Common myeloid progenitor, CD34-positive (primary cell): Measurements from ENCODE around the gene DTWD2.
"Not testable (repeated sequence)": the region's sequence is repeated elsewhere in the genome, so short reads cannot be mapped to it uniquely, and the experiment has no call there.

ENCODE experiments used
- CTCF ChIA-PET: fragments of 350-600 bp; sonication (Branson Sonifier 250); formaldehyde crosslinking; loops from one replicate; lab custom pipeline; 2021; ENCODE audit warnings: antibody characterized with exemption; lab: Charles Lee
- POLR2A ChIA-PET: fragments of 350-600 bp; sonication (Branson Sonifier 250); formaldehyde crosslinking; loops from one replicate; lab custom pipeline; 2021; ENCODE audit warnings: antibody characterized with exemption; lab: Charles Lee
- DNase-seq, 3 donors: peaks; one replicate each; pipeline versions ENCODE4 v3.0.0 to v3.0.0-alpha.2; 2013
- H3K27ac ChIP-seq, 2 experiments: 1 replicate in 1 of 2; 2 replicates in 1 of 2; pipeline ENCODE4 v1.7.0; 2013; ENCODE audit warnings: inconsistent platforms in 2 of 2, low read length in 2 of 2, mild to moderate bottlenecking in 2 of 2, low read depth in 1 of 2, moderate library complexity in 1 of 2; ENCODE audit not compliant: severe bottlenecking in 2 of 2, insufficient read depth in 1 of 2, poor library complexity in 1 of 2
- H3K27me3 ChIP-seq, 5 experiments: replicated peaks in 2 of 5; 1 replicate in 3 of 5; 2 replicates in 2 of 5; pipeline versions ENCODE4 v1.6.1 to v1.7.0; 2013; ENCODE audit warnings: low read length in 4 of 5, mild to moderate bottlenecking in 2 of 5, moderate library complexity in 2 of 5, inconsistent platforms in 1 of 5; ENCODE audit not compliant: insufficient read depth in 5 of 5, control insufficient read depth in 4 of 5
- H3K36me3 ChIP-seq, 4 experiments: 1 replicate in 2 of 4; 2 replicates in 2 of 4; pipeline versions ENCODE4 v1.6.1 to v1.7.0; 2013; ENCODE audit warnings: low read length in 3 of 4, control low read depth in 1 of 4, mild to moderate bottlenecking in 1 of 4; ENCODE audit not compliant: control insufficient read depth in 4 of 4, insufficient read depth in 4 of 4
- H3K4me1 ChIP-seq, 4 experiments: 1 replicate in 3 of 4; 2 replicates in 1 of 4; pipeline versions ENCODE4 v1.6.1 to v1.7.1; 2013; ENCODE audit warnings: low read length in 3 of 4, mild to moderate bottlenecking in 3 of 4, control low read depth in 1 of 4, inconsistent platforms in 1 of 4, moderate library complexity in 1 of 4; ENCODE audit not compliant: control insufficient read depth in 4 of 4, insufficient read depth in 4 of 4; ENCODE audit errors: control extremely low read depth in 1 of 4
- H3K4me3 ChIP-seq, 7 experiments: 1 replicate in 4 of 7; 2 replicates in 3 of 7; pipeline versions ENCODE4 v1.5.1 to v1.7.0; 2013; ENCODE audit warnings: mild to moderate bottlenecking in 7 of 7, low read length in 6 of 7, moderate library complexity in 6 of 7, inconsistent platforms in 2 of 7, low read depth in 2 of 7, control low read depth in 1 of 7; ENCODE audit not compliant: insufficient read depth in 4 of 7, control insufficient read depth in 1 of 7; ENCODE audit errors: extremely low read depth in 1 of 7
- H3K9me3 ChIP-seq, 5 experiments: 1 replicate in 4 of 5; 2 replicates in 1 of 5; pipeline versions ENCODE4 v1.6.1 to v1.7.1; 2013; ENCODE audit warnings: low read length in 4 of 5, mild to moderate bottlenecking in 2 of 5, inconsistent platforms in 1 of 5, low read depth in 1 of 5, moderate library complexity in 1 of 5; ENCODE audit not compliant: control insufficient read depth in 4 of 5, insufficient read depth in 2 of 5; ENCODE audit errors: control extremely low read depth in 1 of 5
- WGBS: methylation state at CpG from one replicate; pipeline ENCODE4 v1.1.5; 2013; ENCODE audit not compliant: insufficient coverage; 5-methylcytosine and 5-hydroxymethylcytosine counted together

The DTWD2 gene

GRCh38 chr5:118988866-118989180 is 476 bp upstream of the DTWD2 start:
- H3K27me3 ChIP-seq: no peaks in the 10 kb centered on the region
- no peaks in the 10 kb centered on the region for H3K9me3 ChIP-seq
- H3K27ac ChIP-seq: peak overlapping the region in 1 of 2 experiments; percentile 89
- WGBS: 51% methylated on average over 9 of the region's 9 CpGs
- POLR2A ChIA-PET: interaction anchor here (0.6 kb wide), 1 partner anchor 1087 kb away, joined by 3 read pairs; no protein-coding TSS in a partner anchor
- peak overlapping the region; percentile 75 to 92 (median 84) for H3K4me3 ChIP-seq
- peaks cover 8 to 19% (median 14%) of the 10 kb centered on the region in 4 experiments for H3K4me1 ChIP-seq
- no peak for DNase-seq
- H3K36me3 ChIP-seq: no peaks in the 10 kb centered on the region
- CTCF ChIA-PET: interaction anchor here (1.0 to 3.1 kb wide), 11 partner anchors 8 to 446 kb away, joined by 3 to 16 read pairs (median 5); partner anchors contain the start of gene DMXL1

DNA sequence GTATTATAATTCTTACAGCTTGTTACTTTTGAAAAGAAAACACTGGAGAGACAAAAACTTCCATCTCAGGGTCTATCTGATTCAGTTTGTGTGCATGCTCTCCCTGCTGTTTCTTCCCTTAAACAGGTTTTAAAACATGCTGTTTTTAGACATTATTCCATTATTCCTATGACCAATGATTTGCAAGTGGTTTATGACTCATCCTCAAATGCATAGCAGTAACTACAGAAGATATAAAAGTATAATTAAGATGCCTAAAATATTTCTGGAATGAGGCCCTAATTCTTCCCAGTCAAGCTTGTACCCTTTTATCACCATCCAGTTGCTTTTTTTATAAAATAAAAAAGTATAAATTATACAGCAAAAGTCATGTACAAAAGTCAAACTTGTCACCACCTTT is 3.7 kb downstream of the DTWD2 start:
- Histone ChIP-seq H3K27me3 (no peaks in the 10 kb centered on the region), H3K36me3 (peaks cover 0 to 7% (median 2%) of the 10 kb centered on the region in 4 experiments), H3K4me3 (no peak overlapping the region), H3K27ac (no peak overlapping the region), H3K9me3 (peaks cover 0 to 7% (median 0%) of the 10 kb centered on the region in 5 experiments), H3K4me1 (peaks cover 8 to 19% (median 14%) of the 10 kb centered on the region in 4 experiments)
- DNase-seq: no peak
- CTCF ChIA-PET: interaction anchor here (1.6 to 2.2 kb wide), 2 partner anchors 427 to 451 kb away, joined by 4 to 6 read pairs; no protein-coding TSS in a partner anchor
- POLR2A ChIA-PET: no interaction called here

DNA sequence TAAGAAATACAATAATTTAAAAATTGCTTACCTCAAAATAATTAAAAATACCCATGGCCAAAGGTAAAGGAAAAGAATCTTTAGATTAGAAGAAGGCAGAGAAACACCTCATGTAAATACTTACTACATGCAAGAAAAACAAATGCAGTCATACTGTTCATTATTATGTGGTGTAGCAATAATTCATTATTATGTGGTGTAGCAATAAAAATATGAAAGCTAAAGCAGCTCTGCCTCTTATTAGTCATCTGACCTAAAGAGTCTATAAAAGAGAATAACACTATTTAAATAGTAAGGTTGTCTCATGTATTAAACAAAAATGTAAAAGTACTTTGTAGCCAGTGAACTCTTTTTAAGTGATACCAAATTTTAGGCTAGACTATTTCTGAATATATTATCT is 6.6 kb downstream of the DTWD2 start:
- ChIA-PET CTCF (no interaction called here), POLR2A (interaction anchor here (0.6 kb wide), 1 partner anchor 86 kb away, joined by 4 read pairs; no protein-coding TSS in a partner anchor)
- H3K27me3 ChIP-seq: no peaks in the 10 kb centered on the region

GRCh38 chr5:118980438-118980837 is 7.9 kb downstream of the DTWD2 start:
- Histone ChIP-seq H3K27me3 (no peaks in the 10 kb centered on the region), H3K27ac (no peak overlapping the region), H3K4me1 (no peaks in the 10 kb centered on the region), H3K36me3 (peaks cover 0 to 7% (median 3%) of the 10 kb centered on the region in 4 experiments), H3K9me3 (peaks cover 0 to 23% (median 1%) of the 10 kb centered on the region in 5 experiments), H3K4me3 (no peak overlapping the region)
- DNase-seq: no peak
- POLR2A ChIA-PET: no interaction called here
- WGBS: no CpG with 5 or more reads among the region's 1 CpG
- CTCF ChIA-PET: interaction anchor here (1.6 kb wide), 1 partner anchor 10 kb away, joined by 3 read pairs; no protein-coding TSS in a partner anchor

More for the DNA sequence above, 6.6 kb downstream of the DTWD2 start:
- Histone ChIP-seq H3K4me1 (peaks cover 0 to 3% (median 0%) of the 10 kb centered on the region in 4 experiments), H3K27ac (no peak overlapping the region), H3K9me3 (peaks cover 0 to 22% (median 1%) of the 10 kb centered on the region in 5 experiments), H3K36me3 (peaks cover 0 to 7% (median 3%) of the 10 kb centered on the region in 4 experiments), H3K4me3 (no peak overlapping the region)
- DNase-seq: no peak

- H3K4me1 ChIP-seq: no peaks in the 10 kb centered on the region
- no peak overlapping the region for H3K4me3 ChIP-seq
- peaks cover 0 to 25% (median 2%) of the 10 kb centered on the region in 5 experiments for H3K9me3 ChIP-seq
- DNase-seq: no peak
- peaks cover 0 to 7% (median 3%) of the 10 kb centered on the region in 4 experiments for H3K36me3 ChIP-seq
- POLR2A ChIA-PET: no interaction called here
- 100% methylated on average over 1 of the region's 2 CpGs for WGBS
- no peaks in the 10 kb centered on the region for H3K27me3 ChIP-seq
- H3K27ac ChIP-seq: no peak overlapping the region
- CTCF ChIA-PET: interaction anchor here (1.6 kb wide), 1 partner anchor 10 kb away, joined by 3 read pairs; no protein-coding TSS in a partner anchor
Measured at GRCh38 chr5:118980017-118980416, 8.3 kb downstream of the DTWD2 start.

DNA sequence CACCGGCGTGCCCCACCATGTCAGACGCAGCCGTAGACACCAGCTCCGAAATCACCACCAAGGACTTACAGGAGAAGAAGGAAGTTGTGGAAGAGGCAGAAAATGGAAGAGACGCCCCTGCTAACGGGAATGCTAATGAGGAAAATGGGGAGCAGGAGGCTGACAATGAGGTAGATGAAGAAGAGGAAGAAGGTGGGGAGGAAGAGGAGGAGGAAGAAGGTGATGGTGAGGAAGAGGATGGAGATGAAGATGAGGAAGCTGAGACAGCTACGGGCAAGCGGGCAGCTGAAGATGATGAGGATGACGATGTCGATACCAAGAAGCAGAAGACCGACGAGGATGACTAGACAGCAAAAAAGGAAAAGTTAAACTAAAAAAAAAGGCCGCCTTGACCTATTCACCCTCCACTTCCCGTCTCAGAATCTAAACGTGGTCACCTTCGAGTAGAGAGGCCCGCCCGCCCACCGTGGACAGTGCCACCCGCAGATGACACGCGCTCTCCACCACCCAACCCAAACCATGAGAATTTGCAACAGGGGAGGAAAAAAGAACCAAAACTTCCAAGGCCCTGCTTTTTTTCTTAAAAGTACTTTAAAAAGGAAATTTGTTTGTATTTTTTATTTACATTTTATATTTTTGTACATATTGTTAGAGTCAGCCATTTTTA is 14.4 kb downstream of the DTWD2 start:
- POLR2A ChIA-PET, CTCF ChIA-PET: not testable (repeated sequence)

DNA sequence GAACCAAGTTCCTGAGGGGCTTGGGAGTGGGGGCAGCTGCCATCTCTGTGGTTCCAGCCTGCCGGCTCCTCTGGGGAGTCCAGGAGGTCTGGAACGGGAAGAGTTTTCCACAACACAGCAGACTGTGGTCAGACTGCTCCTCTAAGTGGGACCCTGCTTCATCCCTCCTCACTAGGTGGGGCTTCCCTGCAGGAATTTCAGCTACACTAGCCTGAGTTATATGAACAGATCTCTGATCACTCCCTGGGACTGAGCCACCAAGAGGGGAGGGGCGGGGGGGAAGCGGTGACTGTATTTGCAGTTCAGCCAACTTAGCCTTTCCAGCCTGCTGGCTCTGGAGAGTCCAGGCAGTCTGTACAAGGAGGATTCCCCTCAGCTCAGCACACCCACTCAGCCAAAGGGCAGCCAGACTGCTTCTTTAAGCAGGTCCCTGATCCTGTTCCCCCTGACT is 19.4 kb downstream of the DTWD2 start:
- peaks cover 0 to 12% (median 3%) of the 10 kb centered on the region in 5 experiments for H3K9me3 ChIP-seq
- POLR2A ChIA-PET: no interaction called here
- 98% methylated on average over 4 of the region's 4 CpGs for WGBS
- peaks cover 0 to 3% (median 0%) of the 10 kb centered on the region in 4 experiments for H3K36me3 ChIP-seq
- H3K27me3 ChIP-seq: no peaks in the 10 kb centered on the region
- CTCF ChIA-PET: no interaction called here
- H3K4me3 ChIP-seq: no peak overlapping the region
- H3K4me1 ChIP-seq: no peaks in the 10 kb centered on the region
- DNase-seq: no peak
- no peak overlapping the region for H3K27ac ChIP-seq

More for the DNA sequence above, 14.4 kb downstream of the DTWD2 start:
- not testable (repeated sequence) for H3K4me1 ChIP-seq, DNase-seq, H3K36me3 ChIP-seq, H3K27me3 ChIP-seq, H3K4me3 ChIP-seq, H3K27ac ChIP-seq
- H3K9me3 ChIP-seq: peaks cover 0 to 27% (median 7%) of the 10 kb centered on the region in 5 experiments
- WGBS: 91% methylated on average over 5 of the region's 23 CpGs
